ENCODE measurements around the gene RASA3.

DNA sequence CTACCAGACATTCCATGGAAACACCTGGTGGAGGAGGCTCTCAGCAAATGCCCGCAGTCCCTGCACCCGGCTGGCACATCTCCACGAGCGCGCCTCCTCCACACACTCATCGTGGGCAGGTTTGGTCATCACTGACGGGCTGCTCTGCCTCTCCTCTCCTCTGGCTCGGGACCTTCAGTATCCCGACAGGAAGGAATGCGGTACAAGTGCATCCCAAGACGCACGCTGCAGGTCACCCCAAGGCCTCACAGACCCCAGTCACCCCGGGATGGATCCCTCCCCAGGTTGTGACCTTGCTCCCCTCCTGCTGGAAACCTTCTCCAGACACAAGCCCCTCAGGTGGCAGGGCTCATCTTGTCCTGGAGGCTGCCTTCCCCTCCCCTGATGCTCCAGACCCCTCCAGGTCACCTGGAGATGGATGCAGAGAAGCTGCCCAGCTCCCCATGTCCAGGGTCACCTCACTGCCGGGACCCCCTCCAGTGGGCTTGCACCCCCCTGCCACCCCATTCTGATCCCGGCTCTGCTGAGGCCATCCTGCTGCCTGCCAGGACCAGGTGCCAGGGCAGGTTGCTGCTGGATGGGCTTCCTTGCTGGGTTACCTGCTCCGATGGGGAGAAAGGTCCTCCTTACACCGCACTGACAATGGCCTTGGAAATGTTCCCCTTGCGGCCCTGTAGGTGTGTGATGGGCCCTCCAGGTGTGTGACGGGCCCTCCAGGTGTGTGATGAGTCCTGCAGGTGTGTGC, 188.4 kb downstream of the RASA3 start:
- TF ChIP-seq, protein P1, sequence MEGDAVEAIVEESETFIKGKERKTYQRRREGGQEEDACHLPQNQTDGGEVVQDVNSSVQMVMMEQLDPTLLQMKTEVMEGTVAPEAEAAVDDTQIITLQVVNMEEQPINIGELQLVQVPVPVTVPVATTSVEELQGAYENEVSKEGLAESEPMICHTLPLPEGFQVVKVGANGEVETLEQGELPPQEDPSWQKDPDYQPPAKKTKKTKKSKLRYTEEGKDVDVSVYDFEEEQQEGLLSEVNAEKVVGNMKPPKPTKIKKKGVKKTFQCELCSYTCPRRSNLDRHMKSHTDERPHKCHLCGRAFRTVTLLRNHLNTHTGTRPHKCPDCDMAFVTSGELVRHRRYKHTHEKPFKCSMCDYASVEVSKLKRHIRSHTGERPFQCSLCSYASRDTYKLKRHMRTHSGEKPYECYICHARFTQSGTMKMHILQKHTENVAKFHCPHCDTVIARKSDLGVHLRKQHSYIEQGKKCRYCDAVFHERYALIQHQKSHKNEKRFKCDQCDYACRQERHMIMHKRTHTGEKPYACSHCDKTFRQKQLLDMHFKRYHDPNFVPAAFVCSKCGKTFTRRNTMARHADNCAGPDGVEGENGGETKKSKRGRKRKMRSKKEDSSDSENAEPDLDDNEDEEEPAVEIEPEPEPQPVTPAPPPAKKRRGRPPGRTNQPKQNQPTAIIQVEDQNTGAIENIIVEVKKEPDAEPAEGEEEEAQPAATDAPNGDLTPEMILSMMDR (IDR thresholded peaks at IDR 0.05; ENCODE audit: low read depth, low read length), result no peak
- TF ChIP-seq EZH2phosphoT487 (IDR thresholded peaks at IDR 0.05; ENCODE audit: low read depth), result no peak

Measured in OCI-LY3 (cell line).